ENCODE results near the gene ZG16.
"Not testable (repeated sequence)": the region's sequence is repeated elsewhere in the genome, so short reads cannot be mapped to it uniquely, and the experiment has no call there.

The ZG16 gene, protein sequence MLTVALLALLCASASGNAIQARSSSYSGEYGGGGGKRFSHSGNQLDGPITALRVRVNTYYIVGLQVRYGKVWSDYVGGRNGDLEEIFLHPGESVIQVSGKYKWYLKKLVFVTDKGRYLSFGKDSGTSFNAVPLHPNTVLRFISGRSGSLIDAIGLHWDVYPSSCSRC

DNA sequence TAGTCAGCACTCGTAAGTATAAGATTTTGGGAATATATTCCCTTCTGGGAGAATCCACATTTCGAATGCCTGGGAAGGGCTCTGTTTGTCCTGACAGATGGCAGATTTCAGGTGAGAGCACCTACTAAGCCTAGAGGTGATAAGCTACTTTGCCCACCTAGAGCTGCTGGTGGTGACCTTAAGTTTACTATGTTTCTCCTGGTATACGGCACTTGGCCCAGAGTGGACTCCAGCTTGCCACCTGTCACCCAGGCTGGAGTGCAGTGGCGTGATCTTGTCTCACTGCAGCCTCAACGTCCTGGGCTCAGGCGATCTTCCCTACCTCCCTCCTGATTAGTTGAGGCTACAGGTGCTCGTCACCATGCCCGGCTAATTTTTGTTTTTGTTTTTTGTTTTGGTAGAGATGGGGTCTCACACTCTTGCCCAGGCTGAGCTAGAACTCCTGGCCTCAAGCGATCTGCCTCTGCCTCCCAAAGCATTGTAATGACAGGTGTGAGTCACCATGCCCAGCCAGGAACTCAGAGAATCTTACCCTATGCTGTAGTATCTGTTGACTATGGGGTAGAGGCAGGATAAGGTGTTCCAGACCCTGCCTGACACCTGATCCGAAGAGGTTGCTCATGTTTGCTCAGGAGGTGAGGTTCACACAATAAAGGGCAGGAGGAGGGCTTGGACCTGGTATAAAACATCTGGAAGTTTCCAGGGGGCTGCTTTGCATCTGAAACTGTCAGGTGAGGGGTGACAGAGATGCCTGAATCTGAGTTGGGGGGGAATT is at the start of gene ZG16:
Gene ZG16, plus strand, starts transcription at position 681 of the 775 bp plus-strand sequence. CDS start 1,011 bp downstream, outside the sequence.
- DNase-seq, result no peak

DNA sequence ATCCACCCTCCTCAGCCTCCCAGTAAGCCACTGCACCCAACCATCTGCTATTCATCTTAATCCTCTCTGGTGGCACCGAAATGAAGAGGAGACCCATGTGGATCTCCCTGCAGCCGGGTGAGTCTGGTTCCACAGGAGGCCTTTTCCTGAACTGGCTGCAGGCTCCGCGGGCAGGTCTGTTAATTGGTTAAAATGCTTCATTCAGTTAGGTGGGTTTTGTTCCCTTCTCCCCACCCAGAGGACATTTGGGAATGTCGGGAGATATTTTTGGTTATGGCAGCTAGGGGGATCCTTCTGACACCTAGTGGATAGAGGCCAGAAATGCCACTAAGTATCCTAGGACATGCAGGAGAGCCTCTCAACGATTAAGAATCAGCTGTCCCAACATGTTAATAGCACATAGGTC is 48.9 kb upstream of the ZG16 start:
- DNase-seq, result no peak

DNA sequence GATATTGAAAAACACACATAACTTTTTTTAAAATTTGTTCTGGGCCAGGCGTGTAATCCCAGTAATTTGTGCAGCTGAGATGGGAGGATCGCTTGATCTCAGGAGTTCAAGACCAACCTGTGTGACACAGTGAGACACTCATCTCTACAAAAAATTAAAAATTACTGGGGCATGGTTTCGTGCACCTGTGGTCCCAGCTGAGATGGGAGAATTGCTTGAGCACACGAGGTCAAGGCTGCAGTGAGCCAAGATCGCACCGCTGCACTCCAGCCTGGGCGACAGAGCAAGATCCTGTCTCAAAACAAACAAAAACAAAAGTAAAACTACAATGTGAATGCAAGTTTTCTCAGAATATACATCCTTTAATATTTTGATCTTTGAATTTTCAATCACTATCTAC is 47.4 kb upstream of the ZG16 start:
- no peak for DNase-seq

DNA sequence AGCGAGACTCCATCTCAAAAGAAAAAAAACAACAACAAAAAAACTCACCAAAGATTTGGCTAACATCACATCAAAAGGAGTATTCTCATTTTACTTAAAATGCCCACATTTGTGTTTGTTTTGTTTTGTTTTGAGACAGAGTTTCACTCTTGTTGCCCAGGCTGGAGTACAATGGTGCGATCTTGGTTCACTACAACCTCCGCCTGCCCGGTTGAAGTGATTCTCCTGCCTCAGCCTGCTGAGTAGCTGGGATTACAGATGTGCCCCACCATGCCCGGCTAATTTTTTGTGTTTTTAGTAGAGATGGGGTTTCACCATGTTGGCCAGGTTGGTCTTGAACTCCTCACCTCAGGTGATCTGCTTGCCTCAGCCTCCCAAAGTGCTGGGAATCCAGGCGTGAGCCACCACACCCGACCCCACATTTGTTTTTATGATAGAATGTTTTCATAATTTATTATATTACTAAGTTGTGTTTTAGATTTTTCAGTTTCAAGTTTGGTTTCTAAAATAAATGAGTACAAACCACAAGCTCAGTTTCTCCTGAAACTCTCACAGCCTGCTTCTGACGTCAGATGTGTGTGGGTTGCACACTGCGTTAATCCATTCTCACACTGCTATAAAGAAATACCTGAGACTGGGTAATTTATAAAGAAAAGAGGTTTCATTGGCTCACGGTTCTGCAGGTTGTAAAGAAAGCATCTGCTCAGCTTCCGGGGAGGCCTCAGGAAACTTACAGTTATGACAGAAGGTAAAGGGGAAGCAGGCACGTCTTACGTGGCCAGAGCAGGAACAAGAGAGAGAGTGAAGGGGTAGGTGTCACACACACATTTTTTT is 46.1 kb upstream of the ZG16 start:
- DNase-seq, result peak; percentile 65 to 74

DNA sequence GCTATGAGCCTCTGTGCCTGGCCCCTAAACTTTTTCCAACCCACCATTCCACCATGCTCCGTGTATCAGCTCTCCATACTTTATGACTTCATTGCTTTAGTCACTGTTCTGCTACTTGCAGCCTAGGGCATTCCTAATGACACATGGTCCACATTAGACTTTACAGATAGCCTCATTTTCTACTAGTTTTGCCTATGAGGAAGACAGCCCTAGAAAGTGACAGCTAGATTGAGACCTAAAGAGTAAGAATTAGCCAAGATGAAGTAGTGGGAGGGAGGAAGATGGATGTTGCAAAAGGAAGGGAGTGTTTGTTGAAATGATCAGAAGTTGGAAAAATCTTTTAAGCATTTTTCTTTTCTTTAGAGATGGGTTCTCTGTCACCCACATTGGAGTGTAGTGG is 43.3 kb upstream of the ZG16 start:
- DNase-seq, result no peak

DNA sequence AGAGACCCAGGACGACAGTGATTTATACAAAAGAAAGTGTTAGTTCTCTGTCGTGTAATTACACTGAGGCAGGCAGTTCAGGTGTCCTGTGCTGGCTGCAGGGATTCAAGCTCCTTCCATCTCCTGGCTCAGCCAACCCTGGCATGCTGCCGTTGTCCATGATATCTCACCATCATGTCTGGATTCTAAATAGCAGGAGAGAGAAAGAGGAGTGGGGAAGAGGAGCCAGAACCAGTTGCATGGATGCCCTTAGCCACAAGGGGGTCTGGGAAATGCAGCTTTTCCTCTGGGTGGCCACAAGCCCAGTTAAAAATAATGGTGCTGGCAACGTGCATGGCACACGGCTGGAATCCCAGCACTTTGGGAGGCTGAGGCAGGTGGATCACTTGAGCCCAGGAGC is 41.9 kb upstream of the ZG16 start:
- no peak for DNase-seq

DNA sequence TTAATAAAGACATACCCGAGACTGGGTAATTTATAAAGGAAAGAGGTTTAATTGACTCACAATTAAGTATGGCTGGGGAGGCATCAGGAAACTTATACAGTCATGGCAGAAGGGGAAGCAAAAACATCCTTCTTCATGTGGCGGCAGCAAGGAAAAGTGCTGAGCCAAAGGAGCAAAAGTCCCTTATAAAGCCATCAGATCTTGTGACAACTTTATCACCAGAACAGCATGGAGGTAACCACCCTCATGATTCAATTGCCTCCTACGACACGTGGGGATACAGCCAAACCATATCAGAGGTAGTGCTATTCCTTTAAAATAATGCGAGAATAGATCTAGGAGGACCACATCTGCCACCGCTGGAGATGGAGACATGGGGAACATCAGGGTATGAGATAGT is 41.3 kb upstream of the ZG16 start:
- DNase-seq, result no peak

DNA sequence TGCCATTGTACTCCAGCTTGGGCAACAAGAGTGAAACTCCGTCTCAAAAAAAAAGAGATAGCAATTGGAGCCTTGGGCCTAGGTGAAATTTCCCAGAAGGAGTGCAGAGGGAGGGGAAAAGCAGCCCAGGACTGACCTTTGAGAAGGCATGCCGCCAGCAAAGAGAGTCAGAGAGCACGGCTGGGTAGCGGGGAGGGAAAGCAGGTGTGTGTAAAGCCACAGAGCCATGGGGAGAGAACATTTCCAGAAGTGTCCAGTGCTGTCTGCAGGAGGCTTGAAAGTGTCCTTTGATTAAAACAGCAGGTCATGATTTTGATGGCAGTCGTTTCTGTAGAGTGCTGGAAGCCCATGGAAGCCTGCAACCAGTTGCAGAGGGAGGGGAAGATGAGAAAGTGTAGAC is 40.3 kb upstream of the ZG16 start:
- DNase-seq, result no peak

DNA sequence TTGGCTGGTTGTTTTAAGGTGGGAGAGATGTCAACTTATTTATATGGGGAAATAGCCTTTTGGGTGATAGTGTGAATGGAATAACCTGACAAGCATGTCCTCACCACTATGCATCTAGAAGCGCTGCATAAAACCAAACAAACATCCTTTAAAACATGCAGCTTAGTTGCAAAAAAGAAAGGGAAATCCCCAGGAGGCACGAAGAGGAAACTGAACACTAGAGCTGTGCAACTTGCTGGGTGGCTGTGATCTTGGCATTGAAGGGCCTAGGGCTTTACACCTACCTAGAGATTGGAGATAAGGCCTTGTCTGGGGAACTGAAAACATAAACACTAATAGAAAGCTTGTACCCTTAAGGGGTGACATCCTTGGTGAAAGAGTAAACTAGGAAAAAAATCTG is 39.5 kb upstream of the ZG16 start:
- DNase-seq, result no peak

DNA sequence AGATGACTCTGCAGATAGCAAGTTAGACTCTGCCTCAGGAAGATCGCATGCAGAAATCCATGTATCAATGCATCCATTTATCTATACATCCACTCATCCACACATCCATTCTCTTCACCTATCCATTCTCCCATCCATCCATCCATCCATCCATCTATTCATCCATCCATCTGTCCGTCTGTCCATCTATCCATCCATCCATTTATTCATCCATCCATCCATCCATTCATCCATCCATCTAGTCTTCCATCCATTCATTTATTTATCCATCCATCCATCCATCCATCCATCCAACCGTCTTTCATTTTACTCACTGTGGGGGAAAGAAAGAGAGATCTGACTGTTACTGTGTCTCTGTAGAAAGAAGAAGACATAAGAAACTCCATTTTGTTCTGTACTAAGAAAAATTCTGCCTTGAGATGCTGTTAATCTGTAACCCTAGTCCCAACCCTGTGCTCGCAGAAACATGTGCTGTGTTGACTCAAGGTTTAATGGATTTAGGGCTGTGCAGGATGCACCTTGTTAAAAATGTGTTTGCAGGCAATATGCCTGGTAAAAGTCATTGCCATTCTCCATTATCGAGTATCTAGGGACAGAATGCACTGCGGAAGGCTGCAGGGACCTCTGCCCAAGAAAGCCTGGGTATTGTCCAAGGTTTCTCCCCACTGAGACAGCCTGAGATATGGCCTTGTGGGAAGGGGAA is 38.0 kb upstream of the ZG16 start:
- not testable (repeated sequence) for DNase-seq

DNA sequence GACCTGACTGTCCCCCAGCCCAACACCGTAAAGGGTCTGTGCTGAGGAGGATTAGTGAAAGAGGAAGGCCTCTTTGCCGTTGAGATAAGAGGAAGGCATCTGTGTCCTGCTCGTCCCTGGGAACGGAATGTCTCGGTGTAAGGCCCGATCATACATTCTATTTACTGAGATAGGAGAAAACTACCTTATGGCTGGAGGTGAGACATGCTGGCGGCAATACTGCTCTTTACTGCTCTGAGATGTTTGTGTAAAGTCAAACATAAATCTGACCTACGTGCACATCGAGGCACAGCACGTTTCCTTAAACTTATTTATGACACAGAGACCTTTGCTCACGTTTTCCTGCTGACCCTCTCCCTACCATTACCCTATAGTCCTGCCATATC is 37.4 kb upstream of the ZG16 start:
- not testable (repeated sequence) for DNase-seq

DNA sequence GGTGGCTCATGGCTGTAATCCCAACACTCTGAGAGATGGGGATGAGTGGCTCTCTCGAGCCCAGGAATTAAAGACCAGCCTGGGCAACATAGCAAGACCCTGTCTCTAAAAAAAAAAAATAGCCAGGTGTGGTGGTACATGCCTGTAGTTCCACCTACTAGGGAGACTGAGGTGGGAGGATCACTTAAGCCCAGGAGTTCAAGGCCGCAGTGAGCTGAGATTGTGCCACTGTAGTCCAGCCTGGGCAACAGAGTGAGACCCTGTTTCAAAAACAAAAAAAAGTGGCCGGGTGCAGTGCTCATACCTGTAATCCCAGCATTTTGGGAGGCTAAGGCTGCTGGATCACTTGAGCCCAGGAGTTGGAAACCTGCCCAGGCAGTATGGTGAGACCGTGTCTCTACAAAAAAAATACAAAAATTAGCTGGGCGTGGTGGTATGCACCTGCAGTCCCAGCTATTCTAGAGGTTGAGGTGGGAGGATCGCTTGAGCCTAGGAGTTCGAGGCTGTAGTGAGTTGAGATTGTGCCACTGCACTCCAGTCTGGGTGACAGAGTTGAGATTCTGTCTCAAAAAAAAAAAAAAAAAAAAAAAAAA is 35.3 kb upstream of the ZG16 start:
- no peak for DNase-seq

DNA sequence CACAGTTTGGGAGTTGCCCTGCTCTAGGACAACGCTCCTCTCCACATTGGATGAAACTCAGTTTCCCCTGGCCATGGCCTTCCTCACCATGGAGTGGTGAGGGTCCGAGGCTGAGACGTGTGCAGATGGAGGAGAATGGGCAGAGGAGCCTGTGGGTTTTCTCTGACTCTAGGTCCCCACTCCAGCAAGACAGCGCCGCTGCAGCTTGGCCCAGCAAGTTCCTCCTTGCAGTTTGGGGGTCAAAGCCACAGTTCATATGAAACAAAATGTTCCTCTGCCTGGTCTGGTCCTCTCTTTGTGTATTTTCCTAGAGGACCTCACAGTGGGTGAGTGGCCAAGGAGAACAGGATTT is 34.6 kb upstream of the ZG16 start:
- no peak for DNase-seq

DNA sequence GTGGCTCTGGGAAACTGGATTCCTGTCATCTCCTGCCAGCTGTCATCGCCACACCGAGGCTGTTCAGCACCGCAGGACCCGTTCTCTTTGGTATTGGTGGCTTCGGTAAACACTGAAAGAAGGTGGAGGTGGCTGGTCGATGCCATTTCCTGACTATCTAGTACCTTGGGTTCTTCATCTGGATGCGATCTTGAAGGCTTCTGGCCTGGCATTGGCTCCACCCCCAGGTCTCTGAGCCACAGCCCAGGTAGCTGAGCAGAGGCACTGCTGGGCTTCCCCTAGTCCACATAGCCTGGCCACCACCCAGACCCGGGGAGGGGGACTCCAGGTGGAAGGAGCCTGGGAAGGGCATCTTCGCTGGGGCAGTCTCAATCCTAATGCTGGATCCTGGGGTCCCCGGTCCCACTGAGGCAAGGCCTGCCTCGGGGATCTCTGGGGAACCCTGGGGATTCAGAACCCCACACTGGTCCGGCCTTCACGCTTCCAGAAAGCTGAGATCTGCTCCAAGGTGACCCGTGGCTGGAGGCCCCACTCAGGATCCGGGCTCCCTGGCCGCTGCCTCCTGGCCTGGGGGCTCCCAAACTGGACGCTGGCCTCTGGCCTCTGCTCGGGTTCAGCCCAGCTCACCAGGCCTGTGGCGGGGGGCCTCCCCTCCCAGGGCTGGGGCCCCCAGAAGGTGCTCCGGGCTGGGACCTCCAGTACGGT is 34.1 kb upstream of the ZG16 start:
- DNase-seq, result no peak

DNA sequence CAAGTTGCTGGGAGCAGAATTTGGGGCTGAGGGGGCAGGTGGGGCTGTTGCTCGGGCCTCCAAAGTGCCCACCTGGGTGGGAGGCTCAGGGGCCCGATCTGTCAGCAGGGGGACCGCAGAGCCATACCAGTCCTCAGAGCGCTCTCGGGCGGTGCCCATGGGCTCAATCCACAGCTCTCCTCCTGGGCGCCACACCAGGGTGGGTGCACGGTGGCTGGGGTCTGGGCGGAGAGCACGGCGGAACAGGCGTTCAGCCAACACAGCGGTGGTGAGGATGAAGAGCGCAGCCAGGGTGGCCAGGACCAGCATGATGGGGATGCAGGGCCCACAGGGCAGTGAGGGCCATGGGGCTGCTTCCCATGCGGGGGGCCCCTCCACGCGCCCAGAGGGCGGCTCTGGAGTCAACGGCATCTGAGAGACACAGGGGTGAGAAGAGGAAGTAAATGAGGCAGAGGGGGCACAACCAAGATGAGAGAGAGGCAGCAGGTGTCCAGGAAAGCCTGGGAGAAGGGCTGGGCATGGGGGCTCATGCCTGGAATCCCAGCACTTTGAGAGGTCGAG is 33.4 kb upstream of the ZG16 start:
- no peak for DNase-seq

DNA sequence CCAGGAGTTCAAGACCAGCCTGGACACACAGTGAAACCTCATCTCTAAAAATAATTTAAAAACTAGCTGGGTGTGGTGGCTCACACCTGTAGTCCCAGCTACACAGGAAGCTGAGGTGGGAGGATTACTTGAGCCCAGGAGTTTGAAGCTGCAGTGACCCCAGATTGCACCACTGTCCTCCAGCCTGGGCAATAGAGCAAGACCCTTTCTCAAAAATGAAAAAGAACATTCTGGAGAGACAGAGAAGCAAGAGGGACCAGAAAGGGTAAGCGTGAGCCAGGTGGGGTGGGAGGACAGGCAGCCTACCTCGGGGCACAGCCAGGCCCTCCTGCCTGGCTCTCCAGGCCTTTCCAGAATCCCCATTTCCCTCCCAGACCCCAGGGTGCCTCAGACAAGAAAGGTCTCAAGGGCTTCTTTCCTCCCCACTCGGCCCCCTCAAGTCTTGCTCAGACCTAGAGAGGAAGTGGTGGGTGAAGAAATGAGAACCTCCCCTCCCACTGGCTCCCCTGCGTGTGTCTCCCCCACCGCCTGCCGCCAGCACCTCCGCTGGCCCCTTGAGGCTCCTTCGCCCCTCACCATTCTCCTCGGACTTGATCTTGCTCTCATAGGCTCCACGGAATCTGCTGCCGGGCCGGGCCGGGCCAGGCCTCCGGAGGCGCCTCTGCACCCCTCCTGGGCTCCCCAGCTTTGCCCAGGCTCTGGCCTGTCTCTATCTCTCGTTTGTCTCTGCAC is 32.8 kb upstream of the ZG16 start:
- peak; percentile 28 to 38 for DNase-seq

DNA sequence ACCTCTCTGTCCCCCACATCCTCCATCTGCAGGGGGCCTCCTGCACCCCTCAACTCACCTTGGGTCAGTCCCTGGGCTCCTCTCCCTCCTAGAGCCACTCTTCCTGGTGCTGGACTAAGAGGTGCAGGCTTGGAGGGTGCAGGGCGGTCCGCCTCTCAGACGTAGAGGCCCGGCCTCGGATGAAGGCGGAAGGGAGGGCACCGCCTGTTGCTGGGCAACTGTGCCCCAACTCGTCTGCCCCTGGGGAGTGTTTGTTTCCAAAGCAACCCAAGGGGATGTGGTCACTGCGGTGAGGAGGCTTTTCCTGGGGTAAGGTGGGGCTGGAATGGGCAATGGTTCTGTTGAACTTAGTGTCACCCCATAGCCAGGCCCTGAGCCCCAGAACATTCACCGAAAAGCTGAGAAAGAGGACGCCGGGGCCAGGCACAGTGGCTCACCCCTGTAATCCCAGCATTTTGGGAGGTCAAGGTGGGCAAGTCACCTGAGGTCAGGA is 32.2 kb upstream of the ZG16 start, which contains the start of gene C16orf54:
Gene C16orf54, minus strand, starts transcription at position 138 of the 493 bp plus-strand sequence. CDS start 1,039 bp downstream, outside the sequence.
- peak; percentile 76 for DNase-seq

DNA sequence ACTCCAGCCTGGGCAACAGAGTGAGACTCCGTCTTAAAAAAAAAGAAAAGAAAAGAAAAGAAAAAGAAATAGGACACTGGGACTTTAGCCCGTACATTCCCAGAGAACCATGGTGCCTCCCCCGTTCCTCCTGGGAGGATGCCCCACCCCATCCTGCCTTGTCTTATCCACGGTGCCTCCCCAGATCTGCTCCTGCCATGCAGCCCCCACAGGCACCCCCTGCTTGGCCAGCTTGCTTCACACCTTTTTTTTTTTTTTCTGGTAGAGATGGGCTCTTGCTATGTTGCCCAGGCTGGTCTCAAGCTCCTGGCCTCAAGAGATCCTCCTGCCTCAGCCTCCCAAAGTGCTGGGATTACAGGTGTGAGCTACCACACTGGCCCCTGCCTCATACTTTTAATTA is 31.5 kb upstream of the ZG16 start:
- DNase-seq, result not testable (repeated sequence)

DNA sequence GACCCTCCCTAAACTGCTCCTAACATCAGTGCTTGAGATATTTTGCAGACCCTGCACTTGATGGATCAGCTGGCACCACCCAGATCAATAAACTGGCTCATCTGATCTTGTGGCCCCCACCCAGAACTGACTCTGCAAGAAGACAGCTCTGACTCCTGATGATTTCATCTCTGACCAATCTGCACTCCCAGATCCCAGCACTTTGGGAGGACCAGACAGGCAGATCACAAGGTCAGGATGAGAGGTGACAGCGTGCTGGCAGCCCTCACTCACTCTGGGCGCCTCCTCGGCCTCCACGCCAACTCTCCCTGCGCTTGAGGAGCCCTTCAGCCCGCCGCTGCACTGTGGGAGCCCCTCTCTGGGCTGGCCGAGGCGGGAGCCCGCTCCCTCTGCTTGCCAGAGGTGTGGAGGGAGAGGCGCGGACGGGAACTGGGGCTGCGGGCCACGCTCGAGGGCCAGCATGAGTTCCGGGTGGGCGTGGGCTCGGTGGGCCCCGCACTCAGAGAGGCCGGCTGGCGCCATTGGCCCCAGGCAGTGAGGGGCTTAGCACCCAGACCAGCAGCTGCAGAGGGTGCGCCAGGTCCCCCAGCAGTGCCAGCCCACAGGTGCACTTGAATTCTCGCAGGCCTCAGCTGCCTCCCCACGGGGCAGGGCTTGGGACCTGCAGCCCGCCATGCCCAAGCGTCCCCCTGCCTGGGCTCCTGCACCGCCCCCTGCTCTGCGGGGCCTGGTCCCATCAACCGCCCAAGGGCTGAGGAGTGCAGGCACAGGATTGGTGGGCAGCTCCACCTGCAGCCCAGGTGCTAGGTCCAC is 29.9 kb upstream of the ZG16 start:
- DNase-seq, result no peak

DNA sequence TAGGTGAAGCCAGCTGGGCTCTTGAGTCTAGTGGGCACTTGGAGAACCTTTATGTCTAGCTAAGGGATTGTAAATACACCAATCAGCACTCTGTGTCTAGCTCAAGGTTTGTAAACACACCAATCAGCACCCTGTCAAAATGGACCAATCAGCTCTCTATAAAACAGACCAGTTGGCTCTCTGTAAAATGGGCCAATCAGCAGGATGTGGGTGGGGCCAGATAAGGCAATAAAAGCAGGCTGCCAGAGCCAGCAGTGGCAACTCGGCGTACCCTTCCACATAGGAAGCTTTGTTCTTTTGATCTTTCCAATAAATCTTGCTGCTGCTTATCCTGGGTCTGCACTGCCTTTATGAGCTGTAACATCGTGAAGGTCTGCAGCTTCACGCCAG is 29.3 kb upstream of the ZG16 start:
- DNase-seq, result not testable (repeated sequence)

Data from stimulated activated CD4-positive, alpha-beta T cell treated with anti-CD3 and anti-CD28 coated beads, Interleukin-2, amount 100 ng/mL, for 48 hours (primary cell).